Left lobe of liver (tissue), 1 donor: ENCODE results near the gene AVP. TPM values are rescaled to one million over a fixed set of nuclear protein-coding genes. Genes with fewer than 3 reads are reported as not detected.

Experiments
- total RNA-seq: library from RNA; stranded (reverse); gene quantifications from one replicate; pipeline ENCODE4 v1.2.1, GENCODE V29; 2021
- donor health status: DM: no; HTN: yes; CAD: no.

The AVP gene
- total RNA-seq, 1 donor from 2014 or later, result not detected

Other genes with a start within 250 kb of the AVP start
- gene PCED1A, start 244.1 kb downstream of the AVP start, total RNA-seq, result 21.4 TPM
- 19.3 TPM for gene VPS16, start 244.0 kb downstream of the AVP start, total RNA-seq
- gene PTPRA, start 211.2 kb downstream of the AVP start, total RNA-seq, result 15.3 TPM
- 1.6 TPM for gene GNRH2, start 41.1 kb downstream of the AVP start, total RNA-seq
- 48.3 TPM for gene MRPS26, start 38.7 kb downstream of the AVP start, total RNA-seq
- gene OXT, start 13.1 kb downstream of the AVP start, total RNA-seq, result 8.4 TPM
- gene FASTKD5, start 75.1 kb upstream of the AVP start, total RNA-seq, result 9.3 TPM
- gene UBOX5, start 75.1 kb upstream of the AVP start, total RNA-seq, result 2.7 TPM
- 5.7 TPM for gene LZTS3, start 88.8 kb upstream of the AVP start, total RNA-seq
- 71.0 TPM for gene DDRGK1, start 120.0 kb upstream of the AVP start, total RNA-seq
- 25.3 TPM for gene ITPA, start 124.8 kb upstream of the AVP start, total RNA-seq
- gene SLC4A11, start 154.5 kb upstream of the AVP start, total RNA-seq, result 0.18 TPM